MM.1S (cell line): ENCODE measurements around the gene EVA1C.
"Not testable (repeated sequence)": the region's sequence is repeated elsewhere in the genome, so short reads cannot be mapped to it uniquely, and the experiment has no call there.

Source experiments
- DNase-seq: peaks from one replicate; pipeline ENCODE4 v3.0.0-alpha.2; 2015
- H2AFZ ChIP-seq: fragments of 300-600 bp; sonication (generic); 2 replicates; pipeline ENCODE4 v1.6.0; 2016; ENCODE audit warnings: antibody characterized with exemption, low read length
- H3F3A ChIP-seq: fragments of 300-600 bp; sonication (generic); 2 replicates; pipeline ENCODE4 v1.6.1; 2016; ENCODE audit warnings: mild to moderate bottlenecking, antibody characterized with exemption, low read length, moderate library complexity, mixed read lengths; ENCODE audit not compliant: insufficient read depth
- H3K27ac ChIP-seq: fragments of 300-600 bp; sonication (generic); 2 replicates; pipeline ENCODE4 v1.5.1; 2016; ENCODE audit warnings: mild to moderate bottlenecking, low read length
- H3K27me3 ChIP-seq: fragments of 300-600 bp; sonication (generic); replicated peaks from 2 replicates; pipeline ENCODE4 v1.6.0; 2016; ENCODE audit warnings: low read length; ENCODE audit not compliant: insufficient read depth
- H3K36me3 ChIP-seq: fragments of 300-600 bp; sonication (generic); replicated peaks from 2 replicates; pipeline ENCODE4 v1.6.1; 2016; ENCODE audit warnings: mild to moderate bottlenecking, low read length, mixed read lengths; ENCODE audit not compliant: insufficient read depth
- H3K4me1 ChIP-seq: fragments of 300-600 bp; sonication (generic); 2 replicates; pipeline ENCODE4 v1.6.1; 2016; ENCODE audit warnings: low read length, mixed read lengths
- H3K4me2 ChIP-seq: fragments of 300-600 bp; sonication (generic); 2 replicates; pipeline ENCODE4 v1.6.0; 2016; ENCODE audit warnings: low read depth, low read length
- H3K4me3 ChIP-seq: fragments of 300-600 bp; sonication (generic); 2 replicates; pipeline ENCODE4 v1.5.1; 2016; ENCODE audit warnings: low read length, mixed read lengths
- H3K79me2 ChIP-seq: fragments of 300-600 bp; sonication (generic); 2 replicates; pipeline ENCODE4 v1.6.1; 2016; ENCODE audit warnings: mixed run types, low read length, mixed read lengths
- H3K9ac ChIP-seq: fragments of 300-600 bp; sonication (generic); 2 replicates; pipeline ENCODE4 v1.6.1; 2016; ENCODE audit warnings: low read length, mixed read lengths
- H3K9me2 ChIP-seq: fragments of 300-600 bp; sonication (generic); replicated peaks from 2 replicates; pipeline ENCODE4 v1.6.1; 2016; ENCODE audit warnings: mild to moderate bottlenecking, low read length, mixed read lengths; ENCODE audit not compliant: insufficient read depth
- H3K9me3 ChIP-seq: fragments of 300-600 bp; sonication (generic); replicated peaks from 2 replicates; pipeline ENCODE4 v1.6.1; 2016; ENCODE audit warnings: mild to moderate bottlenecking, low read length, mixed read lengths; ENCODE audit not compliant: insufficient read depth
- H4K20me1 ChIP-seq: fragments of 300-600 bp; sonication (generic); 2 replicates; pipeline ENCODE4 v1.6.1; 2016; ENCODE audit warnings: mild to moderate bottlenecking, low read length, moderate library complexity, mixed read lengths; ENCODE audit not compliant: insufficient read depth
- CTCF ChIP-seq: fragments of 300-600 bp; sonication (generic); IDR thresholded peaks from 2 replicates; pipeline ENCODE4 v1.5.1; 2016; ENCODE audit warnings: antibody characterized with exemption, low read length, mixed read lengths
- EZH2 ChIP-seq: fragments of 300-600 bp; sonication (generic); optimal IDR thresholded peaks from 2 replicates; pipeline ENCODE3; 2017; ENCODE audit warnings: low read depth, mild to moderate bottlenecking, antibody characterized with exemption, low read length, mixed read lengths
- EZH2phosphoT487 ChIP-seq: fragments of 300-600 bp; sonication (generic); IDR thresholded peaks from 2 replicates; pipeline ENCODE4 v1.6.1; 2018; ENCODE audit warnings: antibody characterized with exemption, low read length

Gene EVA1C

GRCh38 chr21:32558106-32558505 lies 145.6 kb downstream of the EVA1C start:
- no peak overlapping the region for H3K27ac ChIP-seq
- H4K20me1 ChIP-seq = no peaks in the 10 kb centered on the region
- H3K9ac ChIP-seq = no peak overlapping the region
- no peak for DNase-seq
- no peaks in the 10 kb centered on the region for H3K79me2 ChIP-seq
- H2AFZ ChIP-seq = no peak overlapping the region
- no peak overlapping the region for H3K4me3 ChIP-seq
- H3K9me2 ChIP-seq = no peaks in the 10 kb centered on the region
- no peaks in the 10 kb centered on the region for H3K27me3 ChIP-seq
- no peak overlapping the region for H3K4me2 ChIP-seq
- no peak for TF ChIP-seq EZH2
- no peak for TF ChIP-seq EZH2phosphoT487
- TF ChIP-seq CTCF = no peak
- no peaks in the 10 kb centered on the region for H3K36me3 ChIP-seq
- no peaks in the 10 kb centered on the region for H3K4me1 ChIP-seq
- H3F3A ChIP-seq = no peaks in the 10 kb centered on the region
- H3K9me3 ChIP-seq = no peaks in the 10 kb centered on the region

- no peaks in the 10 kb centered on the region for H3K79me2 ChIP-seq
- no peaks in the 10 kb centered on the region for H3F3A ChIP-seq
- TF ChIP-seq EZH2phosphoT487 (no peak), EZH2 (no peak), CTCF (no peak)
- no peak overlapping the region for H3K4me3 ChIP-seq
- DNase-seq = no peak
- no peak overlapping the region for H3K4me2 ChIP-seq
- H2AFZ ChIP-seq = no peak overlapping the region
- H3K9me2 ChIP-seq = no peaks in the 10 kb centered on the region
- H3K9me3 ChIP-seq = no peaks in the 10 kb centered on the region
- H3K9ac ChIP-seq = no peak overlapping the region
- no peaks in the 10 kb centered on the region for H3K27me3 ChIP-seq
- H3K27ac ChIP-seq = no peak overlapping the region
- H3K36me3 ChIP-seq = no peaks in the 10 kb centered on the region
- H3K4me1 ChIP-seq = no peaks in the 10 kb centered on the region
- no peaks in the 10 kb centered on the region for H4K20me1 ChIP-seq
Measured at GRCh38 chr21:32559006-32559610, 146.6 kb downstream of the EVA1C start.

GRCh38 chr21:32560896-32561295 lies 148.4 kb downstream of the EVA1C start:
- no peaks in the 10 kb centered on the region for H3K27me3 ChIP-seq
- no peaks in the 10 kb centered on the region for H3K9me2 ChIP-seq
- no peak overlapping the region for H3K27ac ChIP-seq
- DNase-seq = no peak
- no peak overlapping the region for H3K4me2 ChIP-seq
- no peaks in the 10 kb centered on the region for H3F3A ChIP-seq
- TF ChIP-seq EZH2 (no peak), EZH2phosphoT487 (no peak), CTCF (no peak)
- H3K79me2 ChIP-seq = no peaks in the 10 kb centered on the region
- H2AFZ ChIP-seq = no peak overlapping the region
- no peaks in the 10 kb centered on the region for H3K36me3 ChIP-seq
- no peak overlapping the region for H3K9ac ChIP-seq
- no peaks in the 10 kb centered on the region for H4K20me1 ChIP-seq
- H3K4me1 ChIP-seq = no peaks in the 10 kb centered on the region
- no peak overlapping the region for H3K4me3 ChIP-seq
- H3K9me3 ChIP-seq = no peaks in the 10 kb centered on the region

GRCh38 chr21:32561476-32561875 lies 149.0 kb downstream of the EVA1C start:
- H3K79me2 ChIP-seq, H3K4me1 ChIP-seq, H3K4me2 ChIP-seq, H3K4me3 ChIP-seq, H3K9me2 ChIP-seq, H3K9me3 ChIP-seq, DNase-seq, H3K9ac ChIP-seq, H3K36me3 ChIP-seq, H3F3A ChIP-seq, H4K20me1 ChIP-seq, H3K27ac ChIP-seq, H3K27me3 ChIP-seq, H2AFZ ChIP-seq: not testable (repeated sequence)
